ENCODE data around the gene PFKFB3. TPM values are rescaled to one million over a fixed set of nuclear protein-coding genes. Genes with fewer than 3 reads are reported as not detected.

PFKFB3 gene
- total RNA-seq, 1 experiment from 2014 or later: 36.8 TPM

GRCh38 chr10:6211341-6211670 is 8.6 kb downstream of the PFKFB3 start:
- Histone ChIP-seq H3K14ac (ENCODE audit: insufficient read depth, low read length) (no peak overlapping the region; the same call in 1 of the 2 replicates), H3K27me3 (ENCODE audit: insufficient read depth, low read length) (no peaks in the 10 kb centered on the region), H2BK120ac (ENCODE audit: low read depth, low read length, poor library complexity, severe bottlenecking) (no peak overlapping the region), H2AFZ (ENCODE audit: low read length) (no peak overlapping the region), H3K4ac (ENCODE audit: low read depth, low read length) (no peak overlapping the region), H2BK5ac (ENCODE audit: insufficient read length, low read length) (no peak overlapping the region), H3K23me2 (ENCODE audit: insufficient read length, low read depth, low read length, poor library complexity, severe bottlenecking) (no peaks in the 10 kb centered on the region), H3K9me3 (ENCODE audit: control insufficient read depth, low read depth, low read length) (no peaks in the 10 kb centered on the region), H3K4me2 (ENCODE audit: insufficient read depth, insufficient read length, low read length) (no peak overlapping the region), H3K27ac (ENCODE audit: insufficient read length, low read depth, low read length) (no peak overlapping the region), H3K18ac (ENCODE audit: insufficient read length, low read depth, low read length) (peak overlapping the region; percentile 11), H4K20me1 (ENCODE audit: control insufficient read depth, insufficient read depth, insufficient read length) (no peaks in the 10 kb centered on the region), H3K4me1 (ENCODE audit: insufficient read depth, low read length) (no peaks in the 10 kb centered on the region), H4K5ac (ENCODE audit: insufficient read length, low read depth, low read length) (no peak overlapping the region), H4K8ac (replicated peaks; ENCODE audit: insufficient read length, low read depth, low read length) (no peak overlapping the region), H3K56ac (ENCODE audit: insufficient read length, low read depth, low read length) (no peak overlapping the region), H2BK12ac (ENCODE audit: insufficient read length, low read depth, low read length) (no peak overlapping the region), H3K79me1 (ENCODE audit: insufficient read depth, low read depth, low read length, poor library complexity, severe bottlenecking) (peaks cover 9% of the 10 kb centered on the region), H3T11ph (ENCODE audit: low read length) (no peak overlapping the region), H2BK15ac (ENCODE audit: low read depth, low read length) (no peak overlapping the region), H2AK5ac (ENCODE audit: insufficient read length, low read length) (no peak overlapping the region), H3K23ac (ENCODE audit: insufficient read length, low read depth, low read length) (no peak overlapping the region), H4K91ac (ENCODE audit: insufficient read length, low read depth, low read length) (no peak overlapping the region), H2BK20ac (ENCODE audit: low read depth, low read length, poor library complexity, severe bottlenecking) (no peak overlapping the region), H3K9ac (ENCODE audit: extremely low read depth, insufficient read length, low read length) (no peak overlapping the region), H3K79me2 (ENCODE audit: insufficient read depth, low read length) (peaks cover 8% of the 10 kb centered on the region; the same call in 1 of the 2 replicates)
- Mint-ChIP-seq H3K36me3 (ENCODE audit: insufficient read depth in 1 of 3, low read depth in 3 of 3) (peaks cover 21 to 47% (median 39%) of the 10 kb centered on the region in 3 experiments; a peak in 6 of 7 replicates), H3K4me1 (peaks cover 17 to 21% of the 10 kb centered on the region in 2 experiments), H3K4me3 (peak overlapping the region in 1 of 2 experiments; percentile 19; a peak in 1 of 5 replicates), H3K27ac (peak overlapping the region; percentile 33 to 91 (median 69); a peak in 3 of 7 replicates), H3K9me3 (peaks cover 0 to 2% of the 10 kb centered on the region in 2 experiments; a peak in 1 of 5 replicates), H3K27me3 (ENCODE audit: low read depth) (no peaks in the 10 kb centered on the region)
- DNase-seq: no peak
- no CpG with 5 or more reads among the region's 6 CpGs for whole genome bisulfite sequencing (ENCODE audit: extremely low coverage, insufficient read length, low lambda C conversion rate)
- TF ChIP-seq, protein P1, sequence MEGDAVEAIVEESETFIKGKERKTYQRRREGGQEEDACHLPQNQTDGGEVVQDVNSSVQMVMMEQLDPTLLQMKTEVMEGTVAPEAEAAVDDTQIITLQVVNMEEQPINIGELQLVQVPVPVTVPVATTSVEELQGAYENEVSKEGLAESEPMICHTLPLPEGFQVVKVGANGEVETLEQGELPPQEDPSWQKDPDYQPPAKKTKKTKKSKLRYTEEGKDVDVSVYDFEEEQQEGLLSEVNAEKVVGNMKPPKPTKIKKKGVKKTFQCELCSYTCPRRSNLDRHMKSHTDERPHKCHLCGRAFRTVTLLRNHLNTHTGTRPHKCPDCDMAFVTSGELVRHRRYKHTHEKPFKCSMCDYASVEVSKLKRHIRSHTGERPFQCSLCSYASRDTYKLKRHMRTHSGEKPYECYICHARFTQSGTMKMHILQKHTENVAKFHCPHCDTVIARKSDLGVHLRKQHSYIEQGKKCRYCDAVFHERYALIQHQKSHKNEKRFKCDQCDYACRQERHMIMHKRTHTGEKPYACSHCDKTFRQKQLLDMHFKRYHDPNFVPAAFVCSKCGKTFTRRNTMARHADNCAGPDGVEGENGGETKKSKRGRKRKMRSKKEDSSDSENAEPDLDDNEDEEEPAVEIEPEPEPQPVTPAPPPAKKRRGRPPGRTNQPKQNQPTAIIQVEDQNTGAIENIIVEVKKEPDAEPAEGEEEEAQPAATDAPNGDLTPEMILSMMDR (conservative IDR thresholded peaks at IDR 0.05): no peak

All from H9 (cell line).